ENCODE measurements around the gene SPDEF. TPM values are rescaled to one million over a fixed set of nuclear protein-coding genes. Genes with fewer than 3 reads are reported as not detected.
A peak's percentile ranks its signal among the peaks of the same experiment; 100 is the strongest.

Gene SPDEF
- polyA plus RNA-seq, 2 of the 4 experiments (the other 2 are of a cell fraction) = 4.3 to 5.4 TPM

GRCh38 chr6:34544052-34544604 lies 12.0 kb downstream of the SPDEF start:
- TF ChIP-seq RARB (CRISPR knock-in tag; IDR thresholded peaks at IDR 0.05) = no peak
- no peak for TF ChIP-seq HOXB5 (CRISPR knock-in tag; IDR thresholded peaks at IDR 0.05)
- no peak for TF ChIP-seq KDM1A (IDR thresholded peaks at IDR 0.05; ENCODE audit: low read depth)
- no peak for TF ChIP-seq NR3C1 (IDR thresholded peaks at IDR 0.05)
- no peak for TF ChIP-seq E2F6 (IDR thresholded peaks at IDR 0.05; ENCODE audit: borderline replicate concordance, low read depth)
- no peak for TF ChIP-seq EHF (CRISPR knock-in tag; IDR thresholded peaks at IDR 0.05)
- TF ChIP-seq SMC3 (IDR thresholded peaks at IDR 0.05) = no peak
- no peak for TF ChIP-seq MAX (IDR thresholded peaks at IDR 0.05)
- POLR2A ChIA-PET = no interaction called here
- WGBS (ENCODE audit: missing lambda C conversion rate) = 95% methylated on average over 11 of the region's 27 CpGs
- ATAC-seq = no peak
- H3K27ac ChIP-seq = peak overlapping the region; percentile 74 to 93
- no peak for FAIRE-seq
- peak overlapping the region; percentile 57 for H3K4me2 ChIP-seq
- CTCF ChIA-PET = interaction anchor here (1.0 to 1.9 kb wide), 2 partner anchors 17 to 65 kb away, joined by 3 to 4 read pairs; no protein-coding TSS in a partner anchor
- DNase-seq (ENCODE audit: low read depth in 1 of 2, low spot score in 1 of 2) = no peak
- no peak overlapping the region for H3K4me3 ChIP-seq
- no peaks in the 10 kb centered on the region for H3K9me3 ChIP-seq
- H3K4me1 ChIP-seq = peaks cover 62% of the 10 kb centered on the region

- ATAC-seq (no peak), FAIRE-seq (no peak), DNase-seq (ENCODE audit: low read depth in 1 of 2, low spot score in 1 of 2) (no peak)
- H3K4me2 ChIP-seq = peak overlapping the region; percentile 57
- H3K4me1 ChIP-seq = peaks cover 55% of the 10 kb centered on the region
- H3K4me3 ChIP-seq = no peak overlapping the region
- TF ChIP-seq MAX (IDR thresholded peaks at IDR 0.05) = 0 out of 2 replicates have a peak, but pooled peaks have one; percentile 20
- no peak for TF ChIP-seq JUNB (IDR thresholded peaks at IDR 0.05)
- H3K27ac ChIP-seq = peak overlapping the region; percentile 74 to 93
- ChIA-PET CTCF (interaction anchor here (1.9 kb wide), 1 partner anchor 66 kb away, joined by 4 read pairs; no protein-coding TSS in a partner anchor), POLR2A (no interaction called here)
- H3K9me3 ChIP-seq = no peaks in the 10 kb centered on the region
- WGBS (ENCODE audit: missing lambda C conversion rate) = 26% methylated on average over 5 of the region's 5 CpGs
These were observed 12.7 kb downstream of the SPDEF start for GRCh38 chr6:34543421-34543820.

- Histone ChIP-seq H3K27ac (peak overlapping the region in 1 of 2 experiments; percentile 8; a peak in 1 of 6 replicates), H3K4me2 (no peak overlapping the region), H3K4me3 (no peak overlapping the region), H3K4me1 (peaks cover 51% of the 10 kb centered on the region), H3K9me3 (no peaks in the 10 kb centered on the region)
- no peak for TF ChIP-seq ATOH8 (CRISPR knock-in tag; IDR thresholded peaks at IDR 0.05; ENCODE audit: low read depth)
- no peak for TF ChIP-seq MYC (IDR thresholded peaks at IDR 0.05; ENCODE audit: borderline replicate concordance, low read length)
- FAIRE-seq (no peak), DNase-seq (ENCODE audit: low read depth in 1 of 2, low spot score in 1 of 2) (no peak), ATAC-seq (no peak)
- WGBS (ENCODE audit: missing lambda C conversion rate) = no CpG with 5 or more reads among the region's 8 CpGs
- ChIA-PET CTCF (interaction anchor here (1.3 kb wide), 1 partner anchor 15 kb away, joined by 4 read pairs; no protein-coding TSS in a partner anchor), POLR2A (no interaction called here)
These were observed 15.3 kb downstream of the SPDEF start for GRCh38 chr6:34540841-34541240.

- no peak for TF ChIP-seq RFX5 (IDR thresholded peaks at IDR 0.05)
- H3K4me3 ChIP-seq = no peak overlapping the region
- ATAC-seq (no peak), DNase-seq (ENCODE audit: low read depth in 1 of 2, low spot score in 1 of 2) (no peak), FAIRE-seq (no peak)
- no peaks in the 10 kb centered on the region for H3K9me3 ChIP-seq
- CTCF ChIA-PET = interaction anchor here (1.3 kb wide), 1 partner anchor 15 kb away, joined by 4 read pairs; no protein-coding TSS in a partner anchor
- POLR2A ChIA-PET = no interaction called here
- 61% methylated on average over 5 of the region's 5 CpGs for WGBS (ENCODE audit: missing lambda C conversion rate)
- no peak overlapping the region for H3K27ac ChIP-seq
- no peak overlapping the region for H3K4me2 ChIP-seq
- peaks cover 50% of the 10 kb centered on the region for H3K4me1 ChIP-seq
These were observed 15.9 kb downstream of the SPDEF start for GRCh38 chr6:34540222-34540621.

- CTCF ChIA-PET = interaction anchor here (1.3 to 1.5 kb wide), 2 partner anchors 11 to 21 kb away, joined by 3 to 5 read pairs; no protein-coding TSS in a partner anchor
- POLR2A ChIA-PET = no interaction called here
- FAIRE-seq = no peak
- Histone ChIP-seq H3K4me3 (no peak overlapping the region), H3K4me2 (no peak overlapping the region), H3K4me1 (peaks cover 39% of the 10 kb centered on the region), H3K27ac (peak overlapping the region in 1 of 2 experiments; percentile 37; a peak in 2 of 6 replicates), H3K9me3 (no peaks in the 10 kb centered on the region)
- no peak for DNase-seq (ENCODE audit: low read depth in 1 of 2, low spot score in 1 of 2)
- WGBS (ENCODE audit: missing lambda C conversion rate) = 80% methylated on average over 1 of the region's 14 CpGs
- no peak for TF ChIP-seq MAFK (IDR thresholded peaks at IDR 0.05; ENCODE audit: partially characterized antibody)
- no peak for TF ChIP-seq USF2 (IDR thresholded peaks at IDR 0.05)
- no peak for TF ChIP-seq EP300 (IDR thresholded peaks at IDR 0.05)
- TF ChIP-seq CTCF (IDR thresholded peaks at IDR 0.05) = no peak
- TF ChIP-seq EHF (CRISPR knock-in tag; IDR thresholded peaks at IDR 0.05) = no peak
- no peak for TF ChIP-seq HOXB5 (CRISPR knock-in tag; IDR thresholded peaks at IDR 0.05)
- no peak for ATAC-seq
These were observed 16.9 kb downstream of the SPDEF start for GRCh38 chr6:34539181-34539580.

Measured in A549 (cell line).